HL-60 (cell line): ENCODE data around the gene ARIH2.
A peak's percentile ranks its signal among the peaks of the same experiment; 100 is the strongest.

ENCODE experiments used
- DNase-seq, 2 experiments: peaks; one replicate each; pipeline ENCODE4 v3.0.0-alpha.2; 2010 to 2020; ENCODE audit warnings: low read depth in 1 of 2, low spot score in 1 of 2
- H3K27ac ChIP-seq: fragments of 250-450 bp; sonication (Bioruptor Pico); replicated peaks from 2 replicates; pipeline ENCODE4 v1.5.1; 2020; ENCODE audit warnings: mild to moderate bottlenecking, moderate library complexity
- H3K27me3 ChIP-seq: fragments of 250-450 bp; sonication (Bioruptor Pico); 2 replicates; pipeline ENCODE4 v1.5.1; 2021; ENCODE audit warnings: mild to moderate bottlenecking, moderate library complexity; ENCODE audit not compliant: insufficient read depth, poor library complexity, severe bottlenecking
- H3K4me3 ChIP-seq: replicated peaks from 2 replicates; pipeline ENCODE4 v1.5.1; 2011; ENCODE audit warnings: mild to moderate bottlenecking, control low read depth, low read length; ENCODE audit not compliant: insufficient read depth
- GABPA ChIP-seq: IDR thresholded peaks from 2 replicates; pipeline ENCODE4 v1.6.1; 2012; ENCODE audit warnings: low read depth
- POLR2AphosphoS5 ChIP-seq: IDR thresholded peaks from 2 replicates; pipeline ENCODE4 v1.6.1; 2012; ENCODE audit warnings: low read depth
- REST ChIP-seq: IDR thresholded peaks from 2 replicates; pipeline ENCODE4 v1.6.1; 2012; ENCODE audit warnings: low read depth; ENCODE audit not compliant: insufficient replicate concordance
- SPI1 ChIP-seq: IDR thresholded peaks from 2 replicates; pipeline ENCODE4 v1.6.1; 2012; ENCODE audit warnings: low read depth, mild to moderate bottlenecking, borderline replicate concordance
- TF ChIP-seq, protein P1 (sequence below): IDR thresholded peaks from one replicate; pipeline ENCODE4 v1.5.1; 2011; ENCODE audit warnings: low read length, control low read depth, inconsistent platforms; ENCODE audit not compliant: insufficient read depth

ARIH2 gene

GRCh38 chr3:48985831-48986376 is 67.3 kb downstream of the ARIH2 start:
- H3K27me3 ChIP-seq, result no peaks in the 10 kb centered on the region
- TF ChIP-seq GABPA, result no peak
- TF ChIP-seq POLR2AphosphoS5, result no peak
- TF ChIP-seq, protein P1, sequence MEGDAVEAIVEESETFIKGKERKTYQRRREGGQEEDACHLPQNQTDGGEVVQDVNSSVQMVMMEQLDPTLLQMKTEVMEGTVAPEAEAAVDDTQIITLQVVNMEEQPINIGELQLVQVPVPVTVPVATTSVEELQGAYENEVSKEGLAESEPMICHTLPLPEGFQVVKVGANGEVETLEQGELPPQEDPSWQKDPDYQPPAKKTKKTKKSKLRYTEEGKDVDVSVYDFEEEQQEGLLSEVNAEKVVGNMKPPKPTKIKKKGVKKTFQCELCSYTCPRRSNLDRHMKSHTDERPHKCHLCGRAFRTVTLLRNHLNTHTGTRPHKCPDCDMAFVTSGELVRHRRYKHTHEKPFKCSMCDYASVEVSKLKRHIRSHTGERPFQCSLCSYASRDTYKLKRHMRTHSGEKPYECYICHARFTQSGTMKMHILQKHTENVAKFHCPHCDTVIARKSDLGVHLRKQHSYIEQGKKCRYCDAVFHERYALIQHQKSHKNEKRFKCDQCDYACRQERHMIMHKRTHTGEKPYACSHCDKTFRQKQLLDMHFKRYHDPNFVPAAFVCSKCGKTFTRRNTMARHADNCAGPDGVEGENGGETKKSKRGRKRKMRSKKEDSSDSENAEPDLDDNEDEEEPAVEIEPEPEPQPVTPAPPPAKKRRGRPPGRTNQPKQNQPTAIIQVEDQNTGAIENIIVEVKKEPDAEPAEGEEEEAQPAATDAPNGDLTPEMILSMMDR, result no peak
- no peak for TF ChIP-seq SPI1
- no peak overlapping the region for H3K4me3 ChIP-seq
- H3K27ac ChIP-seq, result no peak overlapping the region
- DNase-seq, result no peak

- no peak for DNase-seq
- Histone ChIP-seq H3K27me3 (no peaks in the 10 kb centered on the region), H3K27ac (peak overlapping the region; percentile 74), H3K4me3 (peak overlapping the region; percentile 68)
- TF ChIP-seq SPI1, result no peak
- TF ChIP-seq, protein P1, result no peak
- TF ChIP-seq GABPA, result no peak
Measured at GRCh38 chr3:48989126-48989795, 70.6 kb downstream of the ARIH2 start.

DNA sequence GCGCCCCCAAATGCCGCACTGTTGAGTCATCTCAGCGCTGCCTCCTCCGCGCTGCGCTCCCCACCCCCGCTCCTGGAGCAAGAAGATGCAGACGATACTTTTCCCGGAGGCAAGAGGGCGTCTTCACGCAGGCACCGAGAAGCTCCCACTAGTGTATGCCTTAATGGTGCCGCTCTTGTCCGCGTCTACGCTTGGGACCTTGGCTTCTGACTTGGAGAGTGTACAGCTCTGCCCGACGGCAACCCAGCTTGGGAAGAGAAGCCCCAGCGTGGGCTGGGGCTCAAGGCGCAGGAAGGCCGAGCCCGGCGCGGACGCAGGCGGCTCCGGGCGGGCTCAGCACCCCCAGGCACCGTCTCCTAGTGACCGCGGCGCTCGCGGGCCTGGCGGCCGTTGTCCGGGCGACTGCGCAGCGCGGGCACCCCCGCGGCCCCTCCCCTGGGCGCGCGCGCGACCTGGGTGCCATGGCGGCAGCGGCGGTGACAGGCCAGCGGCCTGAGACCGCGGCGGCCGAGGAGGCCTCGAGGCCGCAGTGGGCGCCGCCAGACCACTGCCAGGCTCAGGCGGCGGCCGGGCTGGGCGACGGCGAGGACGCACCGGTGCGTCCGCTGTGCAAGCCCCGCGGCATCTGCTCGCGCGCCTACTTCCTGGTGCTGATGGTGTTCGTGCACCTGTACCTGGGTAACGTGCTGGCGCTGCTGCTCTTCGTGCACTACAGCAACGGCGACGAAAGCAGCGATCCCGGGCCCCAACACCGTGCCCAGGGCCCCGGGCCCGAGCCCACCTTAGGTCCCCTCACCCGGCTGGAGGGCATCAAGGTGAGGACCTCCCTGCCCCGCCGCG is 71.4 kb downstream of the ARIH2 start, which contains the start of gene P4HTM:
Gene P4HTM (plus strand): TSS at position 446 of the 840 bp plus-strand sequence. CDS start 16 bp downstream, at position 462.
- Histone ChIP-seq H3K27me3 (no peaks in the 10 kb centered on the region), H3K4me3 (peak within 1 kb of the TSS; percentile 68), H3K27ac (peak within 1 kb of the TSS; percentile 74)
- peak; percentile 77 to 81 for DNase-seq
- TF ChIP-seq POLR2AphosphoS5, result peak; percentile 61
- TF ChIP-seq REST, result no peak

DNA sequence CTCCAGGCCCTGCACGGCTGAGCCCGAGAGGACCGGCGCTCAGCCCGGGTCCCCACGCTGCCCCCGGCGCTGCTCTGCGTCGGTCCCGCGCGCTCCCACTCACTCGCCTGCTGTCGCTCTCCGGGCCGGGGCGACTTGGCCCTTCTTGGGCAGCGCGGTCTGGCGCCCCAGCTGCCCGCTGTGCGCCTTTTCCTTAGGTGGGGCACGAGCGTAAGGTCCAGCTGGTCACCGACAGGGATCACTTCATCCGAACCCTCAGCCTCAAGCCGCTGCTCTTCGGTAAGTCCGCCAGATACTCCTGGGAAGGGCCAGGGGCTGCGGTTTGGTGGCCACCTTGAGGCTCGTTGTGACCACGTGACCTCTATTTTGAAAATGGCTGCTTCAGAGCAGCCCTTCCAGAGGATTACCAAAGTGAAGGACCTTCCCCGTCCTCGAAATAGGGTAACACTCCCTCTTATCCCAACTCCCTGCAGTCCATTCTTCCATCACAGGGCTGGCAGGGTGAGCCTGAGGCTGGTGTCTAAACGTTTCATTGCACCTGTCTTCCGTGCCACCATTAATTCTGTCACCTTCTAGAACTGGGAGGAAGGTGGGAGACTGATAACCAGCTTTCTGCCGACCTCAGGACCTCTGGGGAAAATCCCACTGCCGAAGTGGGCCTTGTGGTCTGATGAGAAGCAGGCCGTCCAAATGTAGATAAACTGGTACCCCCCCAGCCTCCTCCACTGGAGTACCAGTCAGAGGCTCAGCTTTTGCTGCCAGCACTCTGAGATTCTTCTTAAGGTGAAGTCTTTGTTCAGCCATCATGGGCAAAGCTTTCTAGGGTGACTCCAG is 72.2 kb downstream of the ARIH2 start:
- Histone ChIP-seq H3K27ac (peak overlapping the region; percentile 69), H3K27me3 (no peaks in the 10 kb centered on the region), H3K4me3 (peak overlapping the region; percentile 68)
- TF ChIP-seq, protein P1, result no peak
- TF ChIP-seq SPI1 (no peak), POLR2AphosphoS5 (0 out of 2 replicates have a peak, but pooled peaks have one; percentile 6), GABPA (no peak), REST (no peak)
- peak; percentile 48 for DNase-seq
